ENCODE measurements around the gene CYRIA. TPM values are rescaled to one million over a fixed set of nuclear protein-coding genes. Genes with fewer than 3 reads are reported as not detected.

The CYRIA gene
- total RNA-seq, 3 donors from 2014 or later: 12.5 to 18.7 (median 17.7) TPM

DNA sequence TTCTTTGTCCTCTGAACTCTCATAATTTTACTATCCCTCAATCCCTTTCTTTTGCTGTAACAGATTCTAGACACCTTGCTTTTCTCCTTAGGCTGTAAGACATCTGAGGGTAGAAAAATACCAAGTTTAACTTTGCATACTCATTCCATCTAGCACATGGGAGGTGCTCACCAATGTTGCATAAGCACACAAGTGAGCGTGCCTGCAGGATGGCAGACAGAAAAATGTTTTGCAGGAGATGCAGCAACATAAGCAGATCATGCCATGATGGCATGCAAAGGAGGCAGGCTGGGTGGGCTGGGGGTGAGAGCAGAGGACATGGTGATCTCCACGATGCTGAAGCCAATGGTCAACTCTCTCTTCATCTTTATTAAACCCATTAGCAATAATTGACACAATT, 24.1 kb downstream of the CYRIA start:
- intact Hi-C loops (cut with DNase I; ENCODE audit: low total_unique reads): no loop called here
- no peak for DNase-seq (ENCODE audit: low spot score in 2 of 2)
- peaks cover 0 to 4% of the 10 kb centered on the region in 2 donors for H3K4me1 ChIP-seq
- no peak for TF ChIP-seq POLR2A (IDR thresholded peaks at IDR 0.05)
- TF ChIP-seq, protein P1, sequence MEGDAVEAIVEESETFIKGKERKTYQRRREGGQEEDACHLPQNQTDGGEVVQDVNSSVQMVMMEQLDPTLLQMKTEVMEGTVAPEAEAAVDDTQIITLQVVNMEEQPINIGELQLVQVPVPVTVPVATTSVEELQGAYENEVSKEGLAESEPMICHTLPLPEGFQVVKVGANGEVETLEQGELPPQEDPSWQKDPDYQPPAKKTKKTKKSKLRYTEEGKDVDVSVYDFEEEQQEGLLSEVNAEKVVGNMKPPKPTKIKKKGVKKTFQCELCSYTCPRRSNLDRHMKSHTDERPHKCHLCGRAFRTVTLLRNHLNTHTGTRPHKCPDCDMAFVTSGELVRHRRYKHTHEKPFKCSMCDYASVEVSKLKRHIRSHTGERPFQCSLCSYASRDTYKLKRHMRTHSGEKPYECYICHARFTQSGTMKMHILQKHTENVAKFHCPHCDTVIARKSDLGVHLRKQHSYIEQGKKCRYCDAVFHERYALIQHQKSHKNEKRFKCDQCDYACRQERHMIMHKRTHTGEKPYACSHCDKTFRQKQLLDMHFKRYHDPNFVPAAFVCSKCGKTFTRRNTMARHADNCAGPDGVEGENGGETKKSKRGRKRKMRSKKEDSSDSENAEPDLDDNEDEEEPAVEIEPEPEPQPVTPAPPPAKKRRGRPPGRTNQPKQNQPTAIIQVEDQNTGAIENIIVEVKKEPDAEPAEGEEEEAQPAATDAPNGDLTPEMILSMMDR (IDR thresholded peaks at IDR 0.05): no peak
- no peaks in the 10 kb centered on the region for H3K27me3 ChIP-seq
- no peaks in the 10 kb centered on the region for H3K9me3 ChIP-seq
- H3K27ac ChIP-seq: peak overlapping the region; percentile 21 to 68
- no peaks in the 10 kb centered on the region for H3K36me3 ChIP-seq
- no peak overlapping the region for H3K4me3 ChIP-seq

DNA sequence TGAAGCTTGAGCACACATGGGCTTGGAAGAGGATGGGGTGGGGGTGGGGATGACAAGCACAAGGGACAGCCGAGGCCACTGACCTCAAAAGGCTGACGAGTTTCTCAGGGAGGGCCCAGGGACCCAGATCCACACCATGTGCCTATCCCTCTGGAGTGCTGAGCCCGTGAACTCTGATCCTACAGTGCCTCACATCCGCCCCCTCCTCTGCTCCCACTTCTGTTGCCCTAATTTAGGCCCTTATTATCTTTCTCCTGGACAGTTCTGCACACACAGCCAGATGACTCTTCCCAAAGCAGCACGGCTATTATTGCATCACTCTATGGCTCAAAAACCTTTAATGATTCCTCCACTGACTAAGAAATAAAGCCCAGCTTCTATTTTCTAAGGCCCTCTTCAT, 24.8 kb downstream of the CYRIA start:
- TF ChIP-seq POLR2A (IDR thresholded peaks at IDR 0.05) (no peak), POLR2AphosphoS5 (IDR thresholded peaks at IDR 0.05) (no peak)
- TF ChIP-seq, protein P1 (IDR thresholded peaks at IDR 0.05): no peak
- no peaks in the 10 kb centered on the region for H3K36me3 ChIP-seq
- intact Hi-C loops (cut with DNase I; ENCODE audit: low total_unique reads): no loop called here
- H3K4me3 ChIP-seq: no peak overlapping the region
- H3K27ac ChIP-seq: peak overlapping the region; percentile 21 to 68
- H3K4me1 ChIP-seq: peaks cover 0 to 4% of the 10 kb centered on the region in 2 donors
- no peaks in the 10 kb centered on the region for H3K9me3 ChIP-seq
- no peak for DNase-seq (ENCODE audit: low spot score in 2 of 2)
- H3K27me3 ChIP-seq: no peaks in the 10 kb centered on the region

DNA sequence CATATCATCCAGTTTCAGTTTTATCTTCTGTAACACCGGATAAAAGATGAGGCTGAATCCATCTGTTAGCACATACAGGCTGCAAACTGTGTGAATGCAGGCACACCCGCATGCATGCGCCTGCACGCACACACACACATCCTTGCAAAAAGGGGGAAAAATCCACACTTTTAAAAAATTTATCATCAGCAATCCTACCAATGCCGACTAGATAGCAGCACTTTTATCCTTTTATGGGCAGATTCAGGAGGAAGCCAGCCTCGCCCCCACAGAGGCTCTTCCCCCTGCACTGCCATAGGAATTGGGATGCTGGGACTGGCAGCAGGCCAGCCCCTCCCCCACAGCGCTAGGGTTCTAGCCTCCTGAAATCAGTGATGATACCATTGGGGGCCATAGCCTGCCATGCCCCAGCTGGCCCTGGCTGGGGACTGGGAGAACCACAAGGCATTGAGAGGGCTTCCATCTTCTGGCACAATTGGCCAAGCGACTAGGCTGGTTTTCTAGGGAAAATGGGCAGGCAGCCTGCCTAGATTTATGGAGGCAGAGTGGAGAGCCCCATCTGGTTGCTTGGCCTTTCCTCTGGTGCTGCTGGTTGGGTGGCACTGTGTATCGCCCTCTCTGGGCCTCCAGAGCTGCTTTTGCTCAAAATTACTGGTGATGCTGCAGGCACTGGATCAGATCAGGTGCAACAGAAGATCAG, 25.5 kb downstream of the CYRIA start:
- no peaks in the 10 kb centered on the region for H3K9me3 ChIP-seq
- H3K4me1 ChIP-seq: peaks cover 0 to 4% of the 10 kb centered on the region in 2 donors
- H3K36me3 ChIP-seq: no peaks in the 10 kb centered on the region
- TF ChIP-seq, protein P1 (IDR thresholded peaks at IDR 0.05): no peak
- intact Hi-C loops (cut with DNase I; ENCODE audit: low total_unique reads): no loop called here
- H3K4me3 ChIP-seq: no peak overlapping the region
- no peak for DNase-seq (ENCODE audit: low spot score in 2 of 2)
- no peaks in the 10 kb centered on the region for H3K27me3 ChIP-seq
- H3K27ac ChIP-seq: peak overlapping the region; percentile 17 to 68

GRCh38 chr2:16639431-16639830, 26.2 kb downstream of the CYRIA start:
- no peak for DNase-seq (ENCODE audit: low spot score in 2 of 2)
- Histone ChIP-seq H3K27ac (peak overlapping the region in 1 of 2 donors; percentile 9), H3K27me3 (no peaks in the 10 kb centered on the region), H3K4me3 (no peak overlapping the region), H3K4me1 (peaks cover 0 to 4% of the 10 kb centered on the region in 2 donors), H3K9me3 (no peaks in the 10 kb centered on the region), H3K36me3 (no peaks in the 10 kb centered on the region)
- intact Hi-C loops (cut with DNase I; ENCODE audit: low total_unique reads): no loop called here
- TF ChIP-seq, protein P1 (IDR thresholded peaks at IDR 0.05): no peak
- TF ChIP-seq POLR2AphosphoS5 (IDR thresholded peaks at IDR 0.05): no peak

- Histone ChIP-seq H3K36me3 (no peaks in the 10 kb centered on the region), H3K27me3 (no peaks in the 10 kb centered on the region), H3K4me1 (peaks cover 0 to 4% of the 10 kb centered on the region in 2 donors), H3K9me3 (no peaks in the 10 kb centered on the region), H3K4me3 (no peak overlapping the region), H3K27ac (no peak overlapping the region)
- intact Hi-C loops (cut with DNase I; ENCODE audit: low total_unique reads): no loop called here
- no peak for DNase-seq (ENCODE audit: low spot score in 2 of 2)
- TF ChIP-seq POLR2A (IDR thresholded peaks at IDR 0.05): no peak
- no peak for TF ChIP-seq POLR2AphosphoS5 (IDR thresholded peaks at IDR 0.05)
- TF ChIP-seq, protein P1 (IDR thresholded peaks at IDR 0.05): no peak
Measured at GRCh38 chr2:16638946-16639345, 26.7 kb downstream of the CYRIA start.

Data from breast epithelium (tissue), 4 donors.